BJ (cell line): ENCODE measurements around the gene S100A6. TPM values are rescaled to one million over a fixed set of nuclear protein-coding genes. Genes with fewer than 3 reads are reported as not detected.

Experiments
- CTCF ChIA-PET: fragments of 350-600 bp; formaldehyde crosslinking; extraction: SDS; loops from one replicate; lab custom pipeline; 2021; ENCODE audit warnings: antibody characterized with exemption, inconsistent platforms; lab: Yijun Ruan, JAX
- POLR2A ChIA-PET: fragments of 300-600 bp; sonication (Branson Sonifier 250); formaldehyde crosslinking; extraction: SDS; loops from one replicate; lab custom pipeline; 2021; ENCODE audit warnings: antibody characterized with exemption; lab: Charles Lee
- DNase-seq: peaks from one replicate; pipeline ENCODE4 v3.0.0-alpha.2; 2011; ENCODE audit warnings: low read depth
- H3K27me3 ChIP-seq: 2 replicates; pipeline ENCODE4 v1.6.0; 2011; ENCODE audit warnings: low read length; ENCODE audit not compliant: control insufficient read depth, insufficient read depth
- H3K36me3 ChIP-seq: 2 replicates; pipeline ENCODE4 v1.5.1; 2011; ENCODE audit warnings: low read length; ENCODE audit not compliant: control insufficient read depth, insufficient read depth
- H3K4me3 ChIP-seq: 2 replicates; pipeline ENCODE4 v1.5.1; 2011; ENCODE audit warnings: low read depth, mild to moderate bottlenecking, control low read depth, low read length
- CTCF ChIP-seq: IDR thresholded peaks from 2 replicates; pipeline ENCODE4 v1.5.1; 2011; ENCODE audit warnings: low read depth, mild to moderate bottlenecking, control low read depth, inconsistent platforms, low read length, moderate library complexity; ENCODE audit not compliant: insufficient read depth
- polyA plus RNA-seq: library from polyadenylated mRNA; depleted of rRNA; stranded (reverse); fragments of >200 nt; gene quantifications from 2 replicates; pipeline ENCODE4 v1.2.3, GENCODE V29; 2011

S100A6 gene
- polyA plus RNA-seq, 1 experiment, result 1,308 TPM

GRCh38 chr1:153534226-153534924, 1.4 kb downstream of the S100A6 start:
- TF ChIP-seq CTCF, result no peak
- Histone ChIP-seq H3K4me3 (peak overlapping the region; percentile 63), H3K36me3 (peaks cover 2% of the 10 kb centered on the region; the same call in 1 of the 2 replicates), H3K27me3 (no peaks in the 10 kb centered on the region)
- CTCF ChIA-PET, result interaction anchor here (0.7 to 8.1 kb wide), 15 partner anchors 9 to 214 kb away, joined by 3 to 164 read pairs (median 6); partner anchors contain the start of genes S100A13, S100A2 and S100A3
- POLR2A ChIA-PET, result interaction anchor here (1.8 to 4.2 kb wide), 3 partner anchors 10 to 100 kb away, joined by 8 to 36 read pairs (median 16); partner anchors contain the start of genes CHTOP and S100A4
- no peak for DNase-seq

DNA sequence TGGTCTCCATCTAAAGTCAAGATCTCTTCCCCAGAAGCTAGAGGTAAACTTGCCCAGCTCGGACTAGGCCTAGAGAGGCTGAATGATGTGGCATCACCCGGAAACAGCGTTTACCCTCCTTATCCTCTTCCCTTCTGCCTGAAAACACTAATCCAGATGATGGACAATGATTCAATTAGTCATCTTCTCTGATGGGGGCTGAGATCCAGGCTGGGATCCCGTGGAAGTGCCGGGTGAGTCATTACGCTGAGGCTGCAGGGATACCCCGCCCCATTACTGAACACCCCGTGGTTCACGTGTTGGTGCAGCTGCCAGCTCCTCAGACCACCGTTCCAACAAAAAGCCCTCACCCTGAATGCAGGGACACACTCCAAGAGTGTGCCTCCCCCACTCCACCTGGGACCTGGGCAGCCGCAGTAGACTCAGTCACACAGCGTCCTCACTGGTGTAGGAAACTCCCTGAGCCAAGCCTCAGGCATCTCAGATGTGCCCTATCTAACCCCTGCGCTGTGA, 2.0 kb downstream of the S100A6 start:
- ChIA-PET POLR2A (interaction anchor here (0.9 to 4.2 kb wide), 7 partner anchors 11 to 100 kb away, joined by 3 to 36 read pairs (median 3); partner anchors contain the start of genes CHTOP, S100A13 and S100A4), CTCF (interaction anchor here (0.7 to 8.1 kb wide), 25 partner anchors 9 to 222 kb away, joined by 3 to 164 read pairs (median 7); partner anchors contain the start of genes S100A1, S100A13, S100A14 and S100A16)
- TF ChIP-seq CTCF, result no peak
- Histone ChIP-seq H3K27me3 (no peaks in the 10 kb centered on the region), H3K36me3 (peaks cover 2% of the 10 kb centered on the region; the same call in 1 of the 2 replicates), H3K4me3 (peak overlapping the region; percentile 63)
- peak; percentile 63 for DNase-seq

DNA sequence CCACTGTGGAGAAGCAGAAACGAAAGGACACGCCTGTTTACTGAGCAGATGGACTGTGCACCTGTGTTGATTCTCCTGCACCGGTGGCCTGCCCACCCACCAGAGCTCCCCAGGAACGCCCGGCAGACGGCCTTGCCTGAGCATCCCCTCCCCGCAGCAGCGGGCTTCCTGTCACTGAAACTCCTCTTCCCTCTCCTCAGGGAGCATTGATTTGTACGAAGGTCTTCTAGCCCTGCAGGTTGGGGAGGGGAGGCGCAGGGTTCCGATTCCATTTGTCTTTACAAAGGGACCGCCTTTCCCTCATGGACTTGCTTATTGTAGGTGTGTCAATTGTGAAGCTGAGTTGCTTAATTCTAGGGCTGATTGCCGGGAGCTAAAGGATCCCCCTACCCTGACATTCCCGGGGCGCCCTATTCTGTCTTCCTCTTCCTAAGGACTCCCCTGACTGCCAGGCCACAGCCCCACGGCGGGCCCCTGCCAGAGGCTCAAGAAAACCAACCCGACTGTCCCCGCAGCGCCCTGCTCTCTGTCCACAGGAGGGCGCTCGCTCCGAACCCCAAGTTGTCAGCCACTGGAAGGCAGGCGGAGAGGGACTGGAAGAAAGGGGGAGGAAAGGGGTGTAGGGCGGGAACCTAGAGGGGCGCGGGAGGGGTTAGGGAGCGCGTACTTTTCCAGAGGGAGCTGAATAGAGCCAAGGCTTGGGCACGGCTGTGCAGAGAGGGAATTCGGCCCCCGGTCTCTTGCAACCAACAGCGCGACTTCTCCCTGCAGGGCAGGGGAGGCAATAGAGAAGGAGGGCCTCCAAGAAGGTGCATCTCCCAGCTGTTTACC, 2.8 kb downstream of the S100A6 start:
- peak; percentile 97 for TF ChIP-seq CTCF
- peaks cover 2% of the 10 kb centered on the region; the same call in 1 of the 2 replicates for H3K36me3 ChIP-seq
- no peaks in the 10 kb centered on the region for H3K27me3 ChIP-seq
- peak overlapping the region; percentile 63 for H3K4me3 ChIP-seq
- peak; percentile 36 for DNase-seq
- ChIA-PET POLR2A (interaction anchor here (0.9 to 4.2 kb wide), 7 partner anchors 12 to 101 kb away, joined by 3 to 36 read pairs (median 3); partner anchors contain the start of genes CHTOP, S100A13 and S100A4), CTCF (interaction anchor here (0.7 to 8.1 kb wide), 28 partner anchors 8 to 223 kb away, joined by 3 to 164 read pairs (median 6); partner anchors contain the start of genes S100A1, S100A13, S100A14 and S100A16)

- no peak for DNase-seq
- peaks cover 2% of the 10 kb centered on the region; the same call in 1 of the 2 replicates for H3K36me3 ChIP-seq
- POLR2A ChIA-PET, result interaction anchor here (0.7 to 4.2 kb wide), 2 partner anchors 12 to 36 kb away, joined by 9 to 36 read pairs; partner anchors contain the start of gene S100A4
- no peak overlapping the region for H3K4me3 ChIP-seq
- no peak for TF ChIP-seq CTCF
- CTCF ChIA-PET, result interaction anchor here (0.5 to 8.1 kb wide), 18 partner anchors 7 to 1438 kb away, joined by 3 to 164 read pairs (median 14); partner anchors contain the start of genes S100A1, S100A13, S100A16 and S100A2
- H3K27me3 ChIP-seq, result no peaks in the 10 kb centered on the region
These were observed 3.6 kb downstream of the S100A6 start for GRCh38 chr1:153532181-153532580.
